ENCODE results near the gene DOCK4. TPM values are rescaled to one million over a fixed set of nuclear protein-coding genes. Genes with fewer than 3 reads are reported as not detected.

DOCK4 gene
- total and polyA plus RNA-seq, 10 of the 15 experiments (the other 5 are each of a cell fraction or from before 2014, with no cell fraction given) = 0.03 to 0.73 (median 0.38) TPM

GRCh38 chr7:112001091-112001826, 204.9 kb downstream of the DOCK4 start:
- no peak overlapping the region for H3K9ac ChIP-seq (ENCODE audit: control insufficient read depth, insufficient read depth, low read length)
- in situ Hi-C loops (cut with MboI) = no loop called here
- intact Hi-C loops (cut with micrococcal nuclease; ENCODE audit: unreplicated experiment) = no loop called here
- no peaks in the 10 kb centered on the region for H3K4me1 ChIP-seq (ENCODE audit: control insufficient read depth, insufficient read depth, low read length)
- H3K9me3 ChIP-seq (replicated peaks; ENCODE audit: control insufficient read depth, insufficient read depth, low read length) = no peaks in the 10 kb centered on the region
- 71% methylated on average over 6 of the region's 6 CpGs for whole genome bisulfite sequencing (ENCODE audit: insufficient coverage, insufficient replicate concordance, low lambda C conversion rate, missing lambda C conversion rate)
- H3K79me2 ChIP-seq (ENCODE audit: control insufficient read depth, insufficient read depth, low read length) = no peaks in the 10 kb centered on the region
- no peaks in the 10 kb centered on the region for H4K20me1 ChIP-seq (ENCODE audit: control insufficient read depth, insufficient read depth)
- no peak overlapping the region for H3K27ac ChIP-seq (ENCODE audit: control insufficient read depth, insufficient read depth)
- H2AFZ ChIP-seq (ENCODE audit: control insufficient read depth, low read depth, low read length) = no peak overlapping the region
- no peak overlapping the region for H3K4me3 ChIP-seq
- SMC1A ChIA-PET (ENCODE audit: uncharacterized antibody, unreplicated experiment) = no interaction called here
- TF ChIP-seq KDM1A (IDR thresholded peaks at IDR 0.05; ENCODE audit: borderline replicate concordance) = no peak
- no TSS peak for BruUV-seq (replicated peaks)
- no peak overlapping the region for H3K4me2 ChIP-seq (ENCODE audit: control insufficient read depth, insufficient read depth)
- no peak for FAIRE-seq
- POLR2A ChIA-PET = no interaction called here
- H3K27me3 ChIP-seq (replicated peaks in 1 of 2; ENCODE audit: control insufficient read depth in 2 of 2, insufficient read depth in 2 of 2, low read length in 1 of 2) = no peaks in the 10 kb centered on the region
- no peaks in the 10 kb centered on the region for H3K36me3 ChIP-seq (ENCODE audit: control insufficient read depth in 2 of 2, insufficient read depth in 2 of 2, low read length in 1 of 2)
- CTCF ChIA-PET = no interaction called here
- RAD21 ChIA-PET (ENCODE audit: unreplicated experiment) = no interaction called here
- no peak for ATAC-seq
- no peak for DNase-seq (ENCODE audit: low read depth, low spot score)

GRCh38 chr7:111998326-111998725, 207.9 kb downstream of the DOCK4 start:
- Histone ChIP-seq H3K79me2 (ENCODE audit: control insufficient read depth, insufficient read depth, low read length) (no peaks in the 10 kb centered on the region), H2AFZ (ENCODE audit: control insufficient read depth, low read depth, low read length) (no peak overlapping the region), H3K27ac (ENCODE audit: control insufficient read depth, insufficient read depth) (no peak overlapping the region), H4K20me1 (ENCODE audit: control insufficient read depth, insufficient read depth) (no peaks in the 10 kb centered on the region), H3K36me3 (ENCODE audit: control insufficient read depth in 2 of 2, insufficient read depth in 2 of 2, low read length in 1 of 2) (no peaks in the 10 kb centered on the region), H3K27me3 (replicated peaks in 1 of 2; ENCODE audit: control insufficient read depth in 2 of 2, insufficient read depth in 2 of 2, low read length in 1 of 2) (no peaks in the 10 kb centered on the region), H3K4me3 (no peak overlapping the region), H3K4me2 (ENCODE audit: control insufficient read depth, insufficient read depth) (no peak overlapping the region), H3K9me3 (replicated peaks; ENCODE audit: control insufficient read depth, insufficient read depth, low read length) (no peaks in the 10 kb centered on the region), H3K4me1 (ENCODE audit: control insufficient read depth, insufficient read depth, low read length) (no peaks in the 10 kb centered on the region), H3K9ac (ENCODE audit: control insufficient read depth, insufficient read depth, low read length) (no peak overlapping the region)
- 81% methylated on average over 3 of the region's 3 CpGs for WGBS (ENCODE audit: insufficient coverage, insufficient replicate concordance, low lambda C conversion rate, missing lambda C conversion rate)
- POLR2A ChIA-PET = no interaction called here
- no peak for DNase-seq (ENCODE audit: low read depth, low spot score)
- in situ Hi-C loops (cut with MboI) (no loop called here), intact Hi-C loops (cut with micrococcal nuclease; ENCODE audit: unreplicated experiment) (no loop called here)
- RAD21 ChIA-PET (ENCODE audit: unreplicated experiment) = no interaction called here
- SMC1A ChIA-PET (ENCODE audit: uncharacterized antibody, unreplicated experiment) = no interaction called here
- no peak for ATAC-seq
- no TSS peak for BruUV-seq (replicated peaks)
- CTCF ChIA-PET = no interaction called here
- FAIRE-seq = no peak
- TF ChIP-seq SREBF1 (IDR thresholded peaks at IDR 0.05; ENCODE audit: low read length) = no peak
- no peak for TF ChIP-seq MYB (IDR thresholded peaks at IDR 0.05; ENCODE audit: borderline replicate concordance, low read depth, low read length)
- TF ChIP-seq E4F1 (IDR thresholded peaks at IDR 0.05; ENCODE audit: borderline replicate concordance, partially characterized antibody) = no peak
- no peak for TF ChIP-seq TCF7 (IDR thresholded peaks at IDR 0.05; ENCODE audit: borderline replicate concordance)
- no peak for TF ChIP-seq NFYA (IDR thresholded peaks at IDR 0.05; ENCODE audit: borderline replicate concordance, low read depth, low read length)
- TF ChIP-seq TCF12 (IDR thresholded peaks at IDR 0.05; ENCODE audit: low read depth, low read length) = no peak
- no peak for TF ChIP-seq ELK1 (IDR thresholded peaks at IDR 0.05; ENCODE audit: low read depth, low read length)
- TF ChIP-seq DPF2 (IDR thresholded peaks at IDR 0.05) = no peak
- no peak for TF ChIP-seq ZBTB33 (IDR thresholded peaks at IDR 0.05)
- no peak for TF ChIP-seq GATAD2B (conservative IDR thresholded peaks at IDR 0.05; ENCODE audit: low read depth)
- TF ChIP-seq MXI1 (IDR thresholded peaks at IDR 0.05; ENCODE audit: low read depth, low read length) = no peak
- TF ChIP-seq NR2C1 (IDR thresholded peaks at IDR 0.05) = no peak
